IPS-11a (cell line): Measurements from ENCODE around the gene NUDT9.
"Not testable (repeated sequence)": the region's sequence is repeated elsewhere in the genome, so short reads cannot be mapped to it uniquely, and the experiment has no call there.

Experiments
- H3K4me3 ChIP-seq: one replicate; pipeline ENCODE4 v1.5.1; 2013; ENCODE audit warnings: low read depth, low read length, control low read depth

The NUDT9 gene

DNA sequence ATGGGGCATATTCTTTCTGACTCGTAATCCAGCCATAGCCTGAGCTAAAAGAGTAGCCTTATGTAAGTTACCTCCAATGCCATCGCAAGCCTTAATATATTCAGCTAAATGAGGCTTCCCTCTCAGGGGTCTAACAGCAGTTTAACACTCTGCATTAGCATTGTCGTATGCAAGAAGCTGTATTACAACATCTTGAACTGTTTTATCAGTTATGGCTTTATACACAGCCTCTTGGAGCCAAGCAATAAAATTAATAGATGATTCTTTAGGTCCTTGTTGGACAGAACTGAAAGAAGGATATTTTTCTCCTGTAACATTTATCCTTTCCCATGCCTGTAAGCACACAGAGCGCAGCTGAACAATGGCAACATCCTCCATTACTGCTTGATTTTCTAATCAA lies 15.5 kb upstream of the NUDT9 start:
- not testable (repeated sequence) for H3K4me3 ChIP-seq

DNA sequence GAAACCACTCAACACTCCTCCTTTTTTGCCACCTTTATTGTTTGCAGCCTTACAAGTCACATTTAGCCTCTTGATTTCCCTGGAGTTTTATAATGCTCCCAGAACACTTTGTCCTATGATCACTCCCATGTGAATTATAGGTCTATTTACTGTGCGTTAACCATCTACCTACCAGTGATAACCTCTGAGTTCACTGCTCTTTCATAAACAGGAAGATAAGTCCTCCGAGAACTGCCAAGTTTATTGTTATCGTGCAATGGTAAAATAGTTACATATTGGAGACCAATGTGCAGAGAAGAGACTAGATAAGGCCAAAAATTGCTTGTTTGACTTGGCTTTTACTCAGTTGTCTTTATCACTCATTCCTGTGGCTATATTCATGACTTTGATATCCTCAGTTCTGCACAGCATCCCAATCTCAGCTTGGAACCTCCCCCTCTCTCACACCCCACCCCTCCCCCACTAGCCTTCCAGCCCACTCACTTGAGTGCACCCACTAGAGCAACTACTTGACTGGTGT lies 12.9 kb upstream of the NUDT9 start:
- H3K4me3 ChIP-seq = no peak overlapping the region

DNA sequence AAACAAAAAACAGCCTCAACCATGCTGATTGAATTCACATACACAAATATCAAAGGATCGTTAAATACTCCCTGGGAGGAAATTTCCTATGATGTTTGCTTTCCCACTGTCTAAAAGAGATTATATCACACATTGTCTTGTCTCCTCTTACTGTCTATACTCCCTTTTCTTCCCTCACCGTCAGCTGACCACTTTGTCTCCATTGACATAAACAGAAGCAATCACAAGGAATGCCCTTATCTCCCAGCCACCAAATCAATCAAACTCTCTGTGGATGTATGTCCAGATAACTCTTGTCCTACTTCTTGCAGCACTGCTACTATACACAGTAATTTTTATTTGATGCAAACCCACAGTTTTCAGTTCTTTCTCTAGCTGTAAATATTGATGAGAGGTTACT lies 12.2 kb upstream of the NUDT9 start:
- H3K4me3 ChIP-seq = no peak overlapping the region

DNA sequence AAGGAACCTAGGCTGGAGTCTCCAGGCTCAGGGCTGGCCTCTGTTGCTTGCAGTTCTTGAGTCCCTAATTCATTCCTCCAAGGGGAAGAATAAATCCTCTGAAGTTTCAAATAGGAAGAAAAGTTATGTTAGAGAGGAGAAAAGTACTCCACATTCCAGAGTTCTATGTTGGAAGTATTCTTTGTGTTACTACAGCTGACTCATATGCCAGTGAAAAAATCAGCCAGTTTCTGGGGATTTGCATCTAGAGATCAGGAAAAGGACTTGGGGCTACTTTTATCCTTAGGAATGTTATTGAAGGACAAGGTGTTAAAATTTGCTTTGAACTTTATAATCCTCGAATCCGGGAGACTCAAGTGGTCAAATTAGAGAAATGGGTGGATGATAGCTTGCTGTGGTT lies 11.7 kb upstream of the NUDT9 start:
- no peak overlapping the region for H3K4me3 ChIP-seq

DNA sequence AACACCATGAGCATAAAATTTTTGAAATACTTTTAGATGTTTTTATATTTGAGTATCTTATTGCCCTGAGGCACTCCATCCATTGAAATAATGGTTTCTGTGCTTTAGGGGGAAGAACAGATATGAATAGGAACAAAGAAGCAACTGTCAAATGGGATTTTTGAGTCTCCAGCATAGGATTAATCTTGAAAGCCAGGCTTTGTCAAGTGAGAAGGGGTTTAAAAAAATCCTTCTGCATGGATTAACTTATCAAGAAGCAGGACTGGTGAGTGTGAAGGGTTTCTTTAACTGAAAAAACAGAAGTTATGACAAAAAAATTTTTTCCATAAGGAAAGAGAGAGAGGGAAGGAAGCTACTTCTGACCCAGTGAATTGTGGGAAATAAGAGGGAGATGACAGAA lies 7.6 kb upstream of the NUDT9 start:
- no peak overlapping the region for H3K4me3 ChIP-seq

DNA sequence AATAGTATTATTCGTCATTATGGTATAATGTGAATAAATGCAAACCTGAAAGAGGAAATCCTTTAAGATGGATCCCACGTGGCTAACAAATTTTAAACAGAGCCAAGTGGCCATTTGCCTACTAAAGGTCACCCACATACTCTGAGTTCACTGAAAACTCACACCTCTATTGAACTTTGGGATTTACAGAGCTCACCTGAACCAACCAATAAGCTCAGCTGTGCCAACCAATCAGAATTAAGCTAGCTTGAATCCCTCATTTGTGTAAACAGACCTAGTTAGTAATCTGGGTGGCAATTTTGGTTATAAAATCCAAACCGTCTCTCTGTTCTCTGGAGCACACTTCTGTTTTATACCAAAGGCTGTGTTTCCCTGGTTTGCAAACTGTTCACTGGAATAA lies 5.4 kb upstream of the NUDT9 start:
- no peak overlapping the region for H3K4me3 ChIP-seq

DNA sequence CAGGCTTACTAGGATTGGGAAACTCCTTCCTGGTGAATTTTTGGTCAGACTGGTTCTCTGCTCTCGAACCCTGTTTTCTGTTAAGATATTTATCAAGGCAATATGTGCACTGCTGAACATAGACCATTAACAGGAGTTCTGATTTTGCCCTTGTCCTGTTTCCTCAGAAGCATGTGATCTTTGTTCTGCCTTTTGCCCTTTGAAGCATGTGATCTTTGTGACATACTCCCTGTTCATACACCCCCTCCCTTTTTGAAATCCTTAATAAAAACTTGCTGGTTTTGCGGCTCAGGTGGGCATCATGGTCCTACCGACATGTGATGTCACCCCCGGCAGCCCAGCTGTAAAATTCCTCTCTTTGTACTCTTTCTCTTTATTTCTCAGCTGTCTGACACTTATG lies 4.0 kb upstream of the NUDT9 start:
- not testable (repeated sequence) for H3K4me3 ChIP-seq

DNA sequence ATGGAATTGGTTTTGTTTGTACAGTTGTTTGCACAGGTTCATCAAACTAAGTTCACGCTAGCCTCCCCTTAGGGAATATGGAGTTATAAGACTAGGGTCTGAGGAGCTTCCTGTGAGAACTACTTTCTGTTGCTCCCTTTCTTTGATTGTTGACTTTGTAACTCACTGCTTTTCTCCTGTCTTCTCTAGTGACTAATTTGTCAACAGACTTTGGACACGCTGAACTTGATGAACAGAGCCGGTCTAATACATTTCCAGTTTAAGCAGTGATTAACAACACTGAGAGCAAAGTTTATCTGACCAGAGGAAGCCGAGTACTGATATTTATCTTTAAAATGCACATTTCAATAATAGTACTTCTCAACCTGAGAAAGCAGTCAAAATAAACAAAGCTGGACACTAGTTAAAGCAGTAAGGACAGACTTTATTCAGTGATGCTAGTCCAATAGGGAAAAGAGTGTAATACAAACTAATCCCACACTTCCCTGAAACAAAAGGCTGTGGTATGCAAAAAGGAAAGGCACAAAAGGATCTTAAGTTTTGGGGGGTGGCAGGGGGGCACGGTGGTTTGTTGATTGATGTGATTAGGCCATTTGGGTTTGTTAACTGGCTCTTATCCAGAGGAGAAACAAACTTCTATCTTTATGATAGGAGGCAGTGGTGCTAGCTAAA lies 2.7 kb upstream of the NUDT9 start:
- H3K4me3 ChIP-seq = no peak overlapping the region

DNA sequence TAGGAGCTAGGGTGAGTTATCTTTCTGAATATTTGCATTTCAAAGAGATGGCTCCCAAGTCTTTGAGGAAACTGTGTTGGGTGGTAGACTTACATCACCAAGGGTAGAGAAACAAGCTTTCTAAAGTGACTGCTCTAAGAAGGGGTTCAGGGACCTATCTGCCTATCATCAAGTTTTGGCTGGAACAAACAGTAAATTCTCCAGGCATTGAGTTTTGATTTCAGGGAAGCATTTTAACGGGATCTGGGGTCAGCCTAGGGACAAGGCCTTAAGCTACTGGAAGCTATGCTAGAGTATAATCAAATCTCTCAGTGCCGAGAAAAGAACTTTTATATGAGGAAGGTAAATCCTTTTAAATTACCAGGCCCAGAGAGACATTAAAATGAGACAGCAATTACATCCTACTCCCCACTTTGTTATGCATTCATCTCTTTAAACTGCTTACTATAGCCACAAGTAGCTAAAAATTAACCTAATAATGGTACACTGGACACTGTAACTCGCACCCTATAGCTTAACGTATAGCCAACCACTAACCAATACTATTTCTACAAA lies 2.0 kb upstream of the NUDT9 start:
- H3K4me3 ChIP-seq = no peak overlapping the region

DNA sequence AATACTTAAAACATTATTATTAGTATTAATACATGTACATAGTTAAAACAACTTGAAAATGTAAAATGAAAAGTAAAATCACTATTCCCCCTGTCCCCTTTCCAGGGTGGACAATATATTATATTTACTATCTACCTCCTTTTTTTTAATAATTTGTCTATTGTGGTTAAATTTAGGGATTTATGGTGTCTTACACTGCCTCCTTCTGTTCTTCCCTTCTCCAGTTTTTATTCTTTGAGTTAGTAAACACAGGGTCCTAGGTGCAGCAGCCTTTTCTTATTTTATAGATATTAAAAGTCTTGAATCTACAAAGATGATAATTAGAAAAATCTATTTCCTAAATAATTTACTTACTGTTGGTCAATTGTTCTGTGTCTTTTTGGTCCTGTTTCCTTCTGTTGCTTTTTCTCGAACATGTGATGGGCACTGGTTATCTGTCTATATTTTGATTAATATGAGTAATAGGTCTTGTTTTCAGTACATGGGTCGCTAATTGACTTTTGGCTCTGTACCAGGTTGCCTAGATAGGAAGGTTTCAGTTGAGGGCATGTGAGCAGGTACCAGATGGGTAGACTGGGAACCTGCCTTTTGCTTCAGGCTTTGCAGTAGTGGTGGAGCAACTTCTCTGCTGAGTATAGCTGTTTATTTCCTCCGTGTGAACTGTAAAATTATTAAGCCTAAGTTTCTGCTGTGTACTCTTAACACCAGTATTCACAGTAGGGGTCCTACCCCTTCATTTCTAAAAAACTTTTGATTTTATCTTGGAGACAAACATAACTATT lies 1.1 kb downstream of the NUDT9 start:
- peak overlapping the region; percentile 84 for H3K4me3 ChIP-seq

DNA sequence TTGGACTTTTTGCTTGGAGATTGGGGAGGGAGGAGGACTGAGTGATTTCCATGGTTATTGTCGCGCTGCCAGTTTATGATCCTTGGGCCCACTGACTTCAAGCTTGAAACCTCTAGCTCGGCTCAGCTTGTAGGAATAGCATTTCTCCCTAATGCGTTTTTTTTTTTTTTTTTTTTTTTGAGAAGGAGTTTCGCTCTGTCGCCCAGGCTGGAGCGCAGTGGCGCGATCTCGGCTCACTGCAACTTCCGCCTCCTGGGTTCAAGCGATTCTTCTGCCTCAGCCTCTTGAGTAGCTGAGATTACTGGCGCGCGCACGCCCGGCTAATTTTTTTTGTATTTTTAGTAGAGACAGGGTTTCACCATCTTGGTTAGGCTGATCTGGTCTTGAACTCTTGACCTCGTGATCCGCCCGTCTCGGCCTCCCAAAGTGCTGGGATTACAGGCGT lies 1.7 kb downstream of the NUDT9 start:
- not testable (repeated sequence) for H3K4me3 ChIP-seq

DNA sequence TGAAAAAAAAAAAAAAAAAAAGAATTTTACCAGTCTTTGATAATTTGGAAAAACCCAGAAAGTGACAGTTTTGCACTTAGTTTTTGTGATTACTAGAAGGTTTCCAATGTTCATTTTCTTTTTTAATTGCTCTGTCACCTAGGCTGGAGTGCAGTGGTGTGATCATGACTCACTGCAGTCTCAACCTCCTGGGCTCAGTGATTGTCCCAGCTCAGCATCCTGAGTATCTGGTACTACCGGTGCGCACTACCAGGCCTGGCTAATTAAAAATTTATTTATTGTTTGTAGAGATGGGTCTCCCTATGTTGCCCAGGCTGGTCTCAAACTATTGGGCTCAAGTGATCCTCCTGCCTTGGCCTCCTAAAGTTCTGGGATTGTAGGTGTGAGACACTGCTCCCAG lies 3.3 kb downstream of the NUDT9 start:
- no peak overlapping the region for H3K4me3 ChIP-seq

DNA sequence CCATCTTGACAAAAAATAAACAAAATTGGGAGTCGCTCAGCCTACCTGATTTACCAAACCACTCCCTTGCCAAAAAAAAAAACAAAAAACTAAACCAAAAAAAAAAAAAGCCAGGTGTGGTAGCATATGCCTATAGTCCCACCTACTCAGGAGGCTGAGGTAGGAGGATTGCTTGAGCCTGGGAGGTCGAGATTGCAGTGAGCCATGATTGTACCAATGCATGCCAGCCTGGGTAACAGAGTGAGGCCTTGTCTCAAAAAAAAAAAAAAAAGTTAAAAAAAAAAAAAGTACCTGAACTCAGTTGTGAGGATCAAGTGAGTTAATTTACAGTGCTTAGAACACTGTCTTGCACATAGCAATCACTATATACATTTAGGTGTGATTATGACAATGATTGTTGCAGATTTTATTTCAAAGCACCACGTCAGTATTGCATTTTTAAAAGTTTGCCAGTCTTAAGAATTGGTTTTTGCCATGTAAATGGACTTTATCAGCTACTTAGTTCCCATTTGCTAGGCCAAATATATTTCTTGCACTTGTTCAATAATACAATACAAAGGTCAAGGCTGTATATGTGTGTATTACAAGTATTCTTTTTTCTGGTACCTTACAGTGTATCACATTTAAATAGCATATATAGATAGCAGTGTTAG lies 4.6 kb downstream of the NUDT9 start:
- H3K4me3 ChIP-seq = no peak overlapping the region

DNA sequence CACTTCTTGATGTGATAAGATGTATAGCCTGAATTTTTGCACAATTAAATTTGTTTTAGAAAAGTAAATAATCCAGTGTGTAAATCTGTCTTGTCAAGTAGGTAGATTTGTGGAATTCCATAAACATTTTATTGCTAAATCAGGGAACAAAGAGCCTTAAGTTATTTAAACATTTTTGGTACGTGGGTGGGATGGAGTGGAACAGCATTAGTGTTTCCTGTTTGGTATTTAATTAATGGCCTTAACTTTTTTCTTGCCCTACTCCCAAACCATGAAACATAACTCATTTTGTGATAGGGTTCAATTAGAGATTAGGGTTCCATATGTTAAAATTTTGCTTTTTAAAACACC lies 5.1 kb downstream of the NUDT9 start:
- H3K4me3 ChIP-seq = no peak overlapping the region

DNA sequence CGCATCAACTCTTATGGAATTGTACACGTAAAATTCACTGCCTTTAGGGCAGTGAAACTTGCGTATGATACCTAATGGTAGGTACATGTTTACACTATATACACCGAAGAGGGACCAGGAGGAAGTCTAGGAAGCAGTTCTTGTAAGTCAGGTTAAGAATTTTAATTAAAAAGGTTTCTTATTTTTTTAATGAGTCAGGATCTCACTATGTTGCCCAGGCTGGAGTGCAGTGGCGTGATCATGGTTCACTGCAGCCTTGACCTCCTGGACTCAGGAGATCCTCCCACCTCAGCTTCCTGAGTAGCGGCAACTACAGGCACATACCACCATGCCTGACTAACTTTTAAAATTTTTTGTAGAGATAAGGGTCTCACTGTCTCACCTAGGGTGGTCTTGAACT lies 6.6 kb downstream of the NUDT9 start:
- no peak overlapping the region for H3K4me3 ChIP-seq

DNA sequence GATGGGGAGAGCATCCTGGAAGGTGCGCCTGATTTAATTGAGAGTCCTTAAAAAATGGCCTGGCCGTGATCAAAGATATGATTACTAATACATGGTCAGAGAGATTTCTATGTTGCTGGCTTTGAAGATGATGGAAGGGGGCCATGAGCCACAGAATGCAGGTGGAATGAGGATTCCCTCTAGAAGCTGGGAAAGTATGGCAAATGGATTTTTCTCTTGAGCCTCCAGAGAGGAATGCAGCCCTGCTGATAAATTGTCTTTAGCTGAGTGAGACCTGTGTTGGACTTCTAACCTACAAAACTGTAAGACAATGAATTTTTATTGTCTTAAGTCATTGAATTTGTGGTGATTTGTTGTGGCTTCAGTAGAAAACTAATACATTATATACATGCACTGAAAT lies 7.7 kb downstream of the NUDT9 start:
- H3K4me3 ChIP-seq = no peak overlapping the region

DNA sequence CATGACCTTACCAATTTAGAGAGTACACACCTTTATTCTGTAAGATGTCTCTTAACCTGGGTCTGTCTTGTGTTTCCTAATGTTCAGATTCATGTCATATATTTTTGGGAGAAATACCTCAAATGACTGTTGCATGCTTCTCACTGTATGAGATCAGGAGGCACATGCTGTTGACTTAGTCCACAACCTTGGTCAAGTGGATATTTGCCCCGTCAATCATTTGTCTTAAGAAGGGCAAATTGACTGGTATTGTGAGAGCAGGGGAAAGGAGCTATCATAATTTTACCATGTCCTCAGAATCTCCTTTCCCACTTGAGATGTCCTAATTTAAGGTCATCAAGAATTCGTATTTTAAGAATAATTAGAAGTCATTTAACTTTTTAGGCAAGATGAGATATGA lies 11.0 kb downstream of the NUDT9 start:
- H3K4me3 ChIP-seq = no peak overlapping the region

DNA sequence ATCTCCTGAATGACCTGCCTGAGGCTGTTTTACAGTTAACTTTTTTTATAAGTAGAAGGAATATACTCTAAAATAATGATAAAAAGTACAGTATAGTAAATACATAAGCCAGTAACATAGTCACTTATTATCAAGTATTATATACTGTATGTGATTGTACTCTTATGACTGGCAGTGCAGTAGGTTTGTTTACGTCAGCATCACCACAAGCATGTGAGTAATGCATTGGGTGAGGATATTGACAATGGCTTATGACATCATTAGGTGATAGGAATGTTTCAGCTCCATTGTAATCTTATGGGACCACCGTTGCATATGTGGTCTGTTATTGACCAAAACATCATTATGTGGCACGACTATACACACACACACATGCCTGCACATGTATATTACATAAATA lies 20.5 kb downstream of the NUDT9 start:
- H3K4me3 ChIP-seq = no peak overlapping the region

DNA sequence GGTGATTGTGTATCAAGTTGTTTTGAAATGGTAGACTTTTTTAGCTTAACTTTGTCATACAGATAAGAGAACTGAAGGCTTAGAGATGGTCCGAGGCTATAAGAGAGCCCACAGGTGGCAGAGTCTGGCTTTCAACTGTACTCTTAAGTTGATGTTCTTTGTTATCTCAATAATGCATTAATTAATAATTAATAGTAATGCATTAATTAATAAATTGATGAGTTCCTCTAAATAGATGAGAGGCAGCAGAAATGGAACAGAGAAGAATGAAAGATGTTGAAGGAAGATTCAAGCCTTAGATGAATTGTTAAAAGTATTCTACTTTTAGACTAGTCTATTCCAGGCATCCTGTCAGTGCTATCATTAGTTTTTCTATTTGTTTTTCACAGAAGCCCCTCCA lies 22.4 kb downstream of the NUDT9 start:
- no peak overlapping the region for H3K4me3 ChIP-seq

DNA sequence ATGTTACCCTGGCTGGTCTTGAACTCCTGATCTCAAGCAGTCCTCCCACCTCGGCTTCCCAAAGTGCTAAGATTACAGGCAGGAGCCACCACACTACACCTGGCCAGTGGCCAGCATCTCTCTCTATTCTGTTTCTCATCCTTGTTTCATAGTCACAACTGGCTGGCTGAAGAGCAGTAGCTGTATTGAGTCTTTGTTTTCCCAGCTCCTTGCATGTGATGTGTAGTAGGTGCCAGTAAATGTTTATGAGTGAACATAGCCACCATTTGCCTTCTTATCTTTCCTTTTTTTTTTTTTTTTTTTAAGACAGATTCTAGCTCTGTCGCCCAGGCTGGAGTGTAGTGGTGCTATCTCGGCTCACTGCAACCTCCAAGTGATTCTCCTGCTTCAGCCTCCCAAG lies 23.6 kb downstream of the NUDT9 start:
- H3K4me3 ChIP-seq = no peak overlapping the region

DNA sequence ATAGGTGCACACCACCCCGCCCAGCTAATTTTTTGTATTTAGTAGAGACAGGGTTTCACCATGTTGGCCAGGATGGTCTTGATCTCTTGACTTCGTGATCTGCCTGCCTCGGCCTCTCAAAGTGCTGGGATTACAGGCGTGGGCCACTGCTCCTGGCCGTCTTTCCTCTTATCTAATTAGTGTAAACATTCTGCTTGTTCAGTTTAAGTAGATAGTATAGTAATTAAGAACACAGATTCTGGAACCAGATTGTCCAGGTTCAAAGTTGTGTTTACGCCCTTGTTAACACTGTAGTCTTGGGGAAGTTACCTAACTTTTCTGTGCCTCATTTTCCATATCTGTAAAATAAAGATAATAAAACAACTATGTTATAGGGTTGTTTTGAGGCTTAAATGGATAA lies 24.0 kb downstream of the NUDT9 start:
- not testable (repeated sequence) for H3K4me3 ChIP-seq

DNA sequence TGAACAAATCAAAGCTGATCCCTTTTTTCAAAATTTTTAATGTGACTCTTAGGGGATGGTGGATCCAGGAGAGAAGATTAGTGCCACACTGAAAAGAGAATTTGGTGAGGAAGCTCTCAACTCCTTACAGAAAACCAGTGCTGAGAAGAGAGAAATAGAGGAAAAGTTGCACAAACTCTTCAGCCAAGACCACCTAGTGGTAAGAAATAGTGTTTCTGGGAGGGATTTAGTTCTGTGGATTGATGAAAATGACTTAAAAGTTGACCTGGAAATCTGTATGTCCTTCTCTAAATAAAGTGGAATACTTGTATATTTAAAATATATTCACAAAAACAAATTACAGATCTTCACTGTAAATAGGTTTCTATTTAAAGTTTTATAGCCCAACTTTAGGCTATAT lies 29.2 kb downstream of the NUDT9 start:
- no peak overlapping the region for H3K4me3 ChIP-seq
